Astrocyte (in vitro differentiated cells and primary cell): ENCODE measurements around the gene SNX10. TPM values are rescaled to one million over a fixed set of nuclear protein-coding genes. Genes with fewer than 3 reads are reported as not detected.

ENCODE experiments used
- DNase-seq: peaks from one replicate; pipeline ENCODE4 v3.0.0-alpha.2; 2010; ENCODE audit warnings: low read depth
- FAIRE-seq: peaks from 2 replicates; lab custom pipeline; 2011; peaks lifted over from hg19 to GRCh38; lab: Jason Lieb, UNC
- H2AFZ ChIP-seq: 2 replicates; pipeline ENCODE4 v1.6.0; 2012; ENCODE audit warnings: low read depth, low read length, inconsistent platforms
- H3K27ac ChIP-seq: 2 replicates; pipeline ENCODE4 v1.5.1; 2011; ENCODE audit warnings: low read depth, low read length, inconsistent platforms
- H3K27me3 ChIP-seq: 2 replicates; pipeline ENCODE4 v1.6.0; 2011; ENCODE audit warnings: low read length, inconsistent platforms; ENCODE audit not compliant: insufficient read depth
- H3K36me3 ChIP-seq: 2 replicates; pipeline ENCODE4 v1.5.1; 2011; ENCODE audit warnings: low read length, inconsistent platforms; ENCODE audit not compliant: insufficient read depth
- H3K4me1 ChIP-seq: 2 replicates; pipeline ENCODE4 v1.5.1; 2011; ENCODE audit warnings: low read length, inconsistent platforms; ENCODE audit not compliant: insufficient read depth
- H3K4me2 ChIP-seq: 2 replicates; pipeline ENCODE4 v1.6.0; 2012; ENCODE audit warnings: low read length, inconsistent platforms
- H3K4me3 ChIP-seq: 2 replicates; pipeline ENCODE4 v1.5.1; 2011; ENCODE audit warnings: low read depth, mild to moderate bottlenecking, low read length, inconsistent platforms; ENCODE audit not compliant: insufficient read depth
- H3K79me2 ChIP-seq: 2 replicates; pipeline ENCODE4 v1.6.0; 2012; ENCODE audit warnings: mild to moderate bottlenecking, low read length, inconsistent platforms; ENCODE audit not compliant: insufficient read depth
- H3K9ac ChIP-seq: 2 replicates; pipeline ENCODE4 v1.6.0; 2012; ENCODE audit warnings: mild to moderate bottlenecking, low read length, inconsistent platforms
- H3K9me3 ChIP-seq: 2 replicates; pipeline ENCODE4 v1.5.1; 2012; ENCODE audit warnings: low read depth, mild to moderate bottlenecking, low read length, inconsistent platforms; ENCODE audit not compliant: insufficient read depth
- H4K20me1 ChIP-seq: 2 replicates; pipeline ENCODE4 v1.6.0; 2012; ENCODE audit warnings: low read length, inconsistent platforms; ENCODE audit not compliant: insufficient read depth
- H3K27ac Mint-ChIP-seq: one replicate; pipeline ENCODE4 v1.8.0; 2021; ENCODE audit warnings: mild to moderate bottlenecking, mixed read lengths; ENCODE audit not compliant: unreplicated experiment
- H3K27me3 Mint-ChIP-seq: one replicate; pipeline ENCODE4 v1.8.0; 2021; ENCODE audit warnings: low read depth, mixed read lengths; ENCODE audit not compliant: unreplicated experiment
- H3K36me3 Mint-ChIP-seq: one replicate; pipeline ENCODE4 v1.8.0; 2021; ENCODE audit warnings: low read depth, mixed read lengths; ENCODE audit not compliant: unreplicated experiment
- H3K4me1 Mint-ChIP-seq: one replicate; pipeline ENCODE4 v1.8.0; 2021; ENCODE audit warnings: low read depth, mixed read lengths; ENCODE audit not compliant: unreplicated experiment
- H3K4me3 Mint-ChIP-seq: one replicate; pipeline ENCODE4 v1.8.0; 2021; ENCODE audit warnings: mild to moderate bottlenecking, moderate library complexity, mixed read lengths; ENCODE audit not compliant: unreplicated experiment
- H3K9me3 Mint-ChIP-seq: one replicate; pipeline ENCODE4 v1.8.0; 2021; ENCODE audit warnings: mild to moderate bottlenecking, mixed read lengths; ENCODE audit not compliant: unreplicated experiment
- EZH2 ChIP-seq: IDR thresholded peaks from 2 replicates; pipeline ENCODE4 v1.6.1; 2012; ENCODE audit warnings: mild to moderate bottlenecking, low read length, inconsistent platforms; ENCODE audit not compliant: insufficient read depth
- total RNA-seq: library from RNA; stranded (reverse); gene quantifications from 2 replicates; pipeline ENCODE4 v1.2.1, GENCODE V29; 2021
- TF ChIP-seq, protein P1 (sequence below): IDR thresholded peaks from 2 replicates; pipeline ENCODE4 v1.5.1; 2011; ENCODE audit warnings: low read depth, mild to moderate bottlenecking, inconsistent platforms, low read length, moderate library complexity; ENCODE audit not compliant: insufficient read depth

Gene SNX10
- total RNA-seq, 1 donor from 2014 or later = 5.4 TPM

DNA sequence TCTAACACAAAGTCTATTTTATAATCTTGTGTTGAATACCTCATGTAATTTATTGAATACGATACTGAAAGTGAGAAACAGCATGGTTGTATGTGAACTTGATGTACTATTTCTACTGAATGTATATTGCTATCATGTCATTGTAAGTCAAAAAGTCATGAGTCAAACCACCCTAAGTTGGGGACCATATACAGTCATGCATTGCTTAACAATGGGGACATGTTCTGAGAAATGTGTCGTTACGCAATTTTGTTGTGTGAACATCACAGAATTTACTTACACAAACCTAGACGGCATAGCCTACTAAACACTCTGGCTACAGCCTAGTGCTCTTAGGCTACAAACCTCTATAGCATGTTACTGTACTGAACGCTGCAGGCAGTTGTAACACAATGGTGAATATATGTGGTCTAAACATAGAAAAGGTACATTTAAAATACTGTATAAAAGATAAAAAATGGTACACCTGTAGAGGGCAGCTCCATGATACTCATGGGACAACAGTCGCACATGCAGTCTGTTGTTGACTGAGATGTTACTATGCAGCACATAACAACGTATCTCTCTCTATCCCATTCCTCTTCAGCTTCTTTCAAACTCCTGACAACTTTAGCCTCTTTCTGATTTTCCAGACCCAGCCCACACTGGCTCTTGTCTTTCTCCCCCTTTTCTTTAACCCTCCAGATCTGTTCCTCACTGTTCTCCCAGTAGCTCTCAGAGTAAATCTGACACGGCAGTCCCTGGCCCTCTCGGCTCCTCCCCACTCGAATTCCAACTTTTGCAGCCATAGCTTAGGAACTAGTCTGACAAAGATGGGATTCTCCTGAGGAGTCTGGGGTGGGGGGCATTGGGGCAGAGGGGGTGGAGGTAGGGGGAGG lies 90.1 kb downstream of the SNX10 start:
- Mint-ChIP-seq H3K27me3 (peaks cover 17% of the 10 kb centered on the region), H3K36me3 (no peaks in the 10 kb centered on the region), H3K9me3 (no peaks in the 10 kb centered on the region), H3K4me3 (no peak overlapping the region), H3K4me1 (no peaks in the 10 kb centered on the region), H3K27ac (no peak overlapping the region)
- no peaks in the 10 kb centered on the region for H3K79me2 ChIP-seq
- DNase-seq = no peak
- H3K27ac ChIP-seq = no peak overlapping the region
- H3K4me1 ChIP-seq = peaks cover 4% of the 10 kb centered on the region
- no peak overlapping the region for H3K4me3 ChIP-seq
- TF ChIP-seq, protein P1, sequence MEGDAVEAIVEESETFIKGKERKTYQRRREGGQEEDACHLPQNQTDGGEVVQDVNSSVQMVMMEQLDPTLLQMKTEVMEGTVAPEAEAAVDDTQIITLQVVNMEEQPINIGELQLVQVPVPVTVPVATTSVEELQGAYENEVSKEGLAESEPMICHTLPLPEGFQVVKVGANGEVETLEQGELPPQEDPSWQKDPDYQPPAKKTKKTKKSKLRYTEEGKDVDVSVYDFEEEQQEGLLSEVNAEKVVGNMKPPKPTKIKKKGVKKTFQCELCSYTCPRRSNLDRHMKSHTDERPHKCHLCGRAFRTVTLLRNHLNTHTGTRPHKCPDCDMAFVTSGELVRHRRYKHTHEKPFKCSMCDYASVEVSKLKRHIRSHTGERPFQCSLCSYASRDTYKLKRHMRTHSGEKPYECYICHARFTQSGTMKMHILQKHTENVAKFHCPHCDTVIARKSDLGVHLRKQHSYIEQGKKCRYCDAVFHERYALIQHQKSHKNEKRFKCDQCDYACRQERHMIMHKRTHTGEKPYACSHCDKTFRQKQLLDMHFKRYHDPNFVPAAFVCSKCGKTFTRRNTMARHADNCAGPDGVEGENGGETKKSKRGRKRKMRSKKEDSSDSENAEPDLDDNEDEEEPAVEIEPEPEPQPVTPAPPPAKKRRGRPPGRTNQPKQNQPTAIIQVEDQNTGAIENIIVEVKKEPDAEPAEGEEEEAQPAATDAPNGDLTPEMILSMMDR = no peak
- no peak for TF ChIP-seq EZH2
- H2AFZ ChIP-seq = no peak overlapping the region
- no peaks in the 10 kb centered on the region for H3K36me3 ChIP-seq
- H4K20me1 ChIP-seq = no peaks in the 10 kb centered on the region
- no peak for FAIRE-seq
- no peak overlapping the region for H3K4me2 ChIP-seq
- no peak overlapping the region for H3K9ac ChIP-seq
- H3K27me3 ChIP-seq = peaks cover 26% of the 10 kb centered on the region
- H3K9me3 ChIP-seq = no peaks in the 10 kb centered on the region

DNA sequence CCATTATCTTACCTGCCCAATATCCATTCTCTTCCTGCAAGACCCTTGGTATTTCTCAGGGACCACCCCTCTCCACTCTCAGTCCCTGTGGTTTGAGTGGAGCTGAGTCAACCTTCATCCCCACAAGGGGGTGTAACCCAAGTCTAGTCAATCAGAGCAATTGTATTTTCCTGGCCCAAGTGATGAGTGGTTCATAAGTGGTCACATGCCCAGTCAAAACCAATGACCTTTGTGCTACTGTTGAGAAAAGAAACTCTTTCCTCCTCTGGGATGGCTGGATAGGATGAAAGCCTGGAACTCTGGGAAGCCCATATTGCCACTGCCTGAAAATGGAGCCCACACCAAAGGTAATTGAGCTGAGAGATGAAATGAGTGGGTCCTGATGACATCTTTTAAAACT lies 93.6 kb downstream of the SNX10 start:
- no peaks in the 10 kb centered on the region for H3K36me3 Mint-ChIP-seq
- Histone ChIP-seq H3K27ac (no peak overlapping the region), H3K4me1 (no peaks in the 10 kb centered on the region), H4K20me1 (no peaks in the 10 kb centered on the region), H3K36me3 (no peaks in the 10 kb centered on the region), H3K9ac (no peak overlapping the region), H3K4me3 (no peak overlapping the region), H3K9me3 (no peaks in the 10 kb centered on the region), H3K27me3 (peaks cover 10% of the 10 kb centered on the region), H3K79me2 (no peaks in the 10 kb centered on the region), H3K4me2 (no peak overlapping the region), H2AFZ (no peak overlapping the region)
- H3K4me1 Mint-ChIP-seq = peaks cover 2% of the 10 kb centered on the region
- DNase-seq (no peak), FAIRE-seq (no peak)
- H3K9me3 Mint-ChIP-seq = no peaks in the 10 kb centered on the region
- TF ChIP-seq EZH2 = no peak
- TF ChIP-seq, protein P1 = no peak
- no peak overlapping the region for H3K4me3 Mint-ChIP-seq
- H3K27me3 Mint-ChIP-seq = peaks cover 9% of the 10 kb centered on the region
- H3K27ac Mint-ChIP-seq = no peak overlapping the region

DNA sequence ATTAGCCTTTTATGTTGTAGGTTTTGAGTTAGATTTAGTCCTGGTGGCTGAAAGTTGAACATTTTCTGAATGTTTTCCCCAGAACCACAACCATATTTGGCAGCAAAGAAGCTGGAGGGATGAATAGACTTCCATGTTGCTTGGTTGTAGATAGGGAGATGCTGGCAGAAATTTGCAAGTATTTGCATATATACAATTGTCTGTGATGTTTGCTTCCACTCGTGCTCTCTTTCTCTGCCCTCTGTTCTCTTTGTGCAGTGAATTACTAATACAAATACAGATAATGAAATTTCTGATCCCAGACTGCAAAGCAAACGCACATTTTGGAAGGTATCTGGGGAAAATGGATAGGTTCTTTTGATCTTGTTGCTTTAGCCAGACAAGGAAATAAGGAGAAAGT lies 96.1 kb downstream of the SNX10 start:
- H3K4me3 ChIP-seq = no peak overlapping the region
- H4K20me1 ChIP-seq = no peaks in the 10 kb centered on the region
- TF ChIP-seq, protein P1 = no peak
- no peak for TF ChIP-seq EZH2
- Mint-ChIP-seq H3K4me3 (no peak overlapping the region), H3K27me3 (peaks cover 9% of the 10 kb centered on the region), H3K27ac (no peak overlapping the region), H3K36me3 (no peaks in the 10 kb centered on the region), H3K9me3 (no peaks in the 10 kb centered on the region), H3K4me1 (peaks cover 2% of the 10 kb centered on the region)
- no peak overlapping the region for H3K27ac ChIP-seq
- no peak overlapping the region for H3K4me2 ChIP-seq
- H3K4me1 ChIP-seq = no peaks in the 10 kb centered on the region
- no peak for FAIRE-seq
- no peaks in the 10 kb centered on the region for H3K36me3 ChIP-seq
- H3K9me3 ChIP-seq = no peaks in the 10 kb centered on the region
- H3K79me2 ChIP-seq = no peaks in the 10 kb centered on the region
- no peak overlapping the region for H3K9ac ChIP-seq
- DNase-seq = no peak
- no peak overlapping the region for H2AFZ ChIP-seq
- H3K27me3 ChIP-seq = peaks cover 17% of the 10 kb centered on the region
